Body of pancreas (tissue), 4 donors: ENCODE data around the gene CTH.
"Not testable (repeated sequence)": the region's sequence is repeated elsewhere in the genome, so short reads cannot be mapped to it uniquely, and the experiment has no call there.

ENCODE experiments used
- POLR2A ChIP-seq, 3 donors: fragments of 450-650 bp; IDR thresholded peaks; one replicate each; pipeline ENCODE4 v1.6.1; 2016; ENCODE audit warnings: antibody characterized with exemption in 3 of 3, mild to moderate bottlenecking in 2 of 3
- TF ChIP-seq, protein P1 (sequence below), 7 experiments: fragments of 450-650 bp in 4 of 7; fragments of 200-600 bp in 3 of 7; sonication (generic) in 3 of 7; IDR thresholded peaks; one replicate each; pipeline ENCODE4 v1.5.1; 2016 to 2019; ENCODE audit warnings: antibody characterized with exemption in 7 of 7

DNA sequence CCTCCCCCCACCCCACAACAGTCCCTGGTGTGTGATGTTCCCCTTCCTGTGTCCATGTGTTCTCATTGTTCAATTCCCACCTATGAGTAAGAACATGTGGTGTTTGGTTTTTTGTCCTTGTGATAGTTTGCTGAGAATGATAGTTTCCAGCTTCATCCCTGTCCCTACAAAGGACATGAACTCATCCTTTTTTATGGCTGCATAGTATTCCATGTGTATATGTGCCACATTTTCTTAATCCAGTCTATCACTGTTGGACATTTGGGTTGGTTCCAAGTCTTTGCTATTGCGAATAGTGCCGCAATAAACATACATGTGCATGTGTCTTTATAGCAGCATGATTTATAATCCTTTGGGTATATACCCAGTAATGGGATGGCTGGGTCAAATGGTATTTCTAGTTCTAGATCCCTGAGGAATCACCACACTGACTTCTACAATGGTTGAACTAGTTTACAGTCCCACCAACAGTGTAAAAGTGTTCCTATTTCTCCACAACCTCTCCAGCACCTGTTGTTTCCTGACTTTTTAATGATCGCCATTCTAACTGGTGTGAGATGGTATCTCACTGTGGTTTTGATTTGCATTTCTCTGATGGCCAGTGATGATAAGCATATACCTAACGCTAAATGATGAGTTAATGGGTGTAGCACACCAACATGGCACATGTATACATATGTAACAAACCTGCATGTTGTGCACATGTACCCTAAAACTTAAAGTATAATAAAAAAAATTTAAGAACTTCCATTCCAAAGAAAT, 8.1 kb downstream of the CTH start:
- TF ChIP-seq, protein P1, sequence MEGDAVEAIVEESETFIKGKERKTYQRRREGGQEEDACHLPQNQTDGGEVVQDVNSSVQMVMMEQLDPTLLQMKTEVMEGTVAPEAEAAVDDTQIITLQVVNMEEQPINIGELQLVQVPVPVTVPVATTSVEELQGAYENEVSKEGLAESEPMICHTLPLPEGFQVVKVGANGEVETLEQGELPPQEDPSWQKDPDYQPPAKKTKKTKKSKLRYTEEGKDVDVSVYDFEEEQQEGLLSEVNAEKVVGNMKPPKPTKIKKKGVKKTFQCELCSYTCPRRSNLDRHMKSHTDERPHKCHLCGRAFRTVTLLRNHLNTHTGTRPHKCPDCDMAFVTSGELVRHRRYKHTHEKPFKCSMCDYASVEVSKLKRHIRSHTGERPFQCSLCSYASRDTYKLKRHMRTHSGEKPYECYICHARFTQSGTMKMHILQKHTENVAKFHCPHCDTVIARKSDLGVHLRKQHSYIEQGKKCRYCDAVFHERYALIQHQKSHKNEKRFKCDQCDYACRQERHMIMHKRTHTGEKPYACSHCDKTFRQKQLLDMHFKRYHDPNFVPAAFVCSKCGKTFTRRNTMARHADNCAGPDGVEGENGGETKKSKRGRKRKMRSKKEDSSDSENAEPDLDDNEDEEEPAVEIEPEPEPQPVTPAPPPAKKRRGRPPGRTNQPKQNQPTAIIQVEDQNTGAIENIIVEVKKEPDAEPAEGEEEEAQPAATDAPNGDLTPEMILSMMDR (IDR thresholded peaks at IDR 0.05) = not testable (repeated sequence)
- not testable (repeated sequence) for TF ChIP-seq POLR2A (IDR thresholded peaks at IDR 0.05)
